Pulmonary artery endothelial cell (primary cell): ENCODE data around the gene TOGARAM1. TPM values are rescaled to one million over a fixed set of nuclear protein-coding genes. Genes with fewer than 3 reads are reported as not detected.

Experiments
- DNase-seq: peaks from one replicate; pipeline ENCODE4 v3.0.0-alpha.2; 2011; ENCODE audit warnings: low read depth, low spot score
- total RNA-seq: library from RNA; depleted of rRNA; stranded (reverse); fragments of >200 nt; gene quantifications from 2 replicates; pipeline ENCODE4 v1.2.3, GENCODE V29; 2014

Gene TOGARAM1
- total RNA-seq, 1 donor from 2014 or later = 14.6 TPM

GRCh38 chr14:45091710-45092109, 129.7 kb downstream of the TOGARAM1 start:
- no peak for DNase-seq

- DNase-seq = no peak
Measured at GRCh38 chr14:45094275-45094674, 132.3 kb downstream of the TOGARAM1 start.

- DNase-seq = no peak
Measured at GRCh38 chr14:45095143-45095542, 133.2 kb downstream of the TOGARAM1 start.

- no peak for DNase-seq
Measured at GRCh38 chr14:45096218-45096617, 134.2 kb downstream of the TOGARAM1 start.

GRCh38 chr14:45103806-45104205, 141.8 kb downstream of the TOGARAM1 start:
- DNase-seq = no peak

- DNase-seq = no peak
Measured at GRCh38 chr14:45104561-45104960, 142.6 kb downstream of the TOGARAM1 start.

- no peak for DNase-seq
Measured at GRCh38 chr14:45112896-45113781, 151.1 kb downstream of the TOGARAM1 start.

GRCh38 chr14:45114327-45114726, 152.3 kb downstream of the TOGARAM1 start:
- no peak for DNase-seq

- DNase-seq = no peak
Measured at GRCh38 chr14:45118594-45118993, 156.6 kb downstream of the TOGARAM1 start.

GRCh38 chr14:45120096-45120495, 158.1 kb downstream of the TOGARAM1 start:
- DNase-seq = no peak

- DNase-seq = no peak
Measured at GRCh38 chr14:45123271-45123670, 161.3 kb downstream of the TOGARAM1 start.

Other genes with a start within 250 kb of the TOGARAM1 start
- gene KLHL28, start 243 bp upstream of the TOGARAM1 start, total RNA-seq = 5.8 and 8.8 TPM in 2 replicates
- gene PRPF39, start 121.9 kb downstream of the TOGARAM1 start, total RNA-seq = 26.1 and 29.0 TPM in 2 replicates
- 28.2 and 36.6 TPM in 2 replicates for gene FKBP3, start 172.3 kb downstream of the TOGARAM1 start, total RNA-seq
- 7.7 and 14.3 TPM in 2 replicates for gene FANCM, start 173.7 kb downstream of the TOGARAM1 start, total RNA-seq